HG02623 (cell line): ENCODE measurements around the gene MT1B.

Source experiments
- ATAC-seq: cut with Tn5 transposase; IDR thresholded peaks from one replicate; pipeline ENCODE4 v1.9.1; 2021; ENCODE audit warnings: moderate library complexity; ENCODE audit not compliant: unreplicated experiment

MT1B gene

GRCh38 chr16:56651586-56651985 lies at the start of gene MT1B:
TSS of gene MT1B (plus strand) at chr16:56651886. CDS start at chr16:56651954, 68 bp downstream.
- ATAC-seq = no peak

- no peak for ATAC-seq
Measured at GRCh38 chr16:56603589-56603988, 48.1 kb upstream of the MT1B start.

GRCh38 chr16:56604966-56605365 lies 46.7 kb upstream of the MT1B start:
- no peak for ATAC-seq

- ATAC-seq = no peak
Measured at GRCh38 chr16:56605475-56605874, 46.2 kb upstream of the MT1B start.

GRCh38 chr16:56606071-56606475 lies 45.6 kb upstream of the MT1B start:
- ATAC-seq = no peak

GRCh38 chr16:56606476-56607108 lies 45.1 kb upstream of the MT1B start:
- ATAC-seq = no peak

- ATAC-seq = no peak
Measured at GRCh38 chr16:56607109-56607618, 44.5 kb upstream of the MT1B start.

GRCh38 chr16:56607675-56608042 lies 44.0 kb upstream of the MT1B start:
- no peak for ATAC-seq

- ATAC-seq = peak; percentile 83
Measured at GRCh38 chr16:56608043-56608875, 43.4 kb upstream of the MT1B start, which contains the start of gene MT2A. TSS of gene MT2A (plus strand) at chr16:56608584. CDS start at chr16:56608656, 72 bp downstream.

- no peak for ATAC-seq
Measured at GRCh38 chr16:56608876-56609462, 42.7 kb upstream of the MT1B start.

- peak; percentile 36 for ATAC-seq
Measured at GRCh38 chr16:56609463-56609921, 42.2 kb upstream of the MT1B start.

GRCh38 chr16:56610017-56610608 lies 41.6 kb upstream of the MT1B start:
- no peak for ATAC-seq

GRCh38 chr16:56610609-56611111 lies 41.0 kb upstream of the MT1B start:
- no peak for ATAC-seq

GRCh38 chr16:56611281-56611833 lies 40.3 kb upstream of the MT1B start:
- no peak for ATAC-seq

- ATAC-seq = no peak
Measured at GRCh38 chr16:56613706-56614105, 38.0 kb upstream of the MT1B start.

GRCh38 chr16:56614549-56614991 lies 37.1 kb upstream of the MT1B start:
- no peak for ATAC-seq

- ATAC-seq = no peak
Measured at GRCh38 chr16:56615353-56615752, 36.3 kb upstream of the MT1B start.

GRCh38 chr16:56616608-56617211 lies 35.0 kb upstream of the MT1B start:
- ATAC-seq = no peak

- ATAC-seq = no peak
Measured at GRCh38 chr16:56617212-56618085, 34.2 kb upstream of the MT1B start.
